GM21528 (cell line): ENCODE measurements around the gene PPP6R3.

Experiments
- ATAC-seq: cut with Tn5 transposase; IDR thresholded peaks from one replicate; pipeline ENCODE4 v1.9.1; 2021; ENCODE audit warnings: mild to moderate bottlenecking, moderate library complexity; ENCODE audit not compliant: unreplicated experiment, low FRiP score

Gene PPP6R3

GRCh38 chr11:68660066-68660810 lies 199.7 kb downstream of the PPP6R3 start:
- ATAC-seq: no peak

- ATAC-seq: no peak
Measured at GRCh38 chr11:68661014-68661413, 200.5 kb downstream of the PPP6R3 start.

GRCh38 chr11:68661697-68662603 lies 201.4 kb downstream of the PPP6R3 start:
- ATAC-seq: no peak

- ATAC-seq: no peak
Measured at GRCh38 chr11:68663482-68664010, 203.0 kb downstream of the PPP6R3 start.

- ATAC-seq: no peak
Measured at GRCh38 chr11:68664141-68664540, 203.6 kb downstream of the PPP6R3 start.

GRCh38 chr11:68664906-68665305 lies 204.4 kb downstream of the PPP6R3 start:
- ATAC-seq: no peak
